Measurements from ENCODE around the gene HCFC1R1.

DNA sequence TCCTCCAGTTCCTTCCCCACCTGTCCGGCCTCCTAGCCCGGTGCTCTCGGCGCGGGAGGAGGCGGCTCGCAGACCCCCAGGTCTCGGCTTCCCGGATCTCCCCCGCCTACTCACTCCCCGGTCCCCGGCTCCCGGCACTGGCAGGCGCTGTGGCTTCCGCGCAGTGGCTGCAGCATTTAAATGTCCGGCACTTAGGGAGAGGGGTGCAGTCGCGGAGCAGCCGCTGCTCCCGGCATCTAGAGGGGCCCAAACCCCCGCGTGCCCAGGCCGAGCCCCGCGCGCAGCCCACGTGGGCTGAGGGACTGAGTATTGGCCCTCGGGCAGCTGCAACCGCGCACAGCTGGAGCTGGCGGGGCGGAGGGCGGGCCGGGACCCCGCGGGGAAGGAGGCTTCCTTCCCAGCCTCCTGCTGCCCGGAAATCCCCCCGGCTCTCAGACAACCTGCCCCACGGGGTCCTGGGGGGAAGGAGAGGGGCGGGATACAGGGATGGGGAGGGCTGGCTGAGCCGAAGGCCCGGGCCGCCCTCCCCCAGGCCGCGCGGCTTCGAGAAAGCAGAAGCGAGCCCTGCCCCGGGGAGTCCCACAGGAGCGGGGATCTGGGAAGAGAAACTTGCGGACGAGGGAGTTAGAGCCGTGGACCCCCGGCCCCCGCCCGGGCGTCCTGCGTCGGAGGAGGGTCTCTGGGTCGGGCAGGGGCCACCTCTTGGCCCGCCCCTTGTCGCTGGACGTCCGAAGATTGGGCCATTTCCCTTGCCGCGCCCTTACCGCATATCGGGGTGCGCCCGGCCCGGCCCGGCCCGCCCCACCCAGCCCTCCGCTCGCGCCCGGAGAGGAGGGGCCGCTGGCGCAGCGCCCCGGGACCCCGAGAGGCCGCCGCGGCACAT is 22.3 kb upstream of the HCFC1R1 start, which contains the start of gene MMP25:
- no peak for TF ChIP-seq ZNF433 (tag by site-specific recombination; IDR thresholded peaks at IDR 0.05; ENCODE audit: low read depth)
- no peak for TF ChIP-seq CTCF (tag by site-specific recombination; IDR thresholded peaks at IDR 0.05)
- TF ChIP-seq ZNF707 (tag by site-specific recombination; IDR thresholded peaks at IDR 0.05), result no peak
- TF ChIP-seq, protein P1, sequence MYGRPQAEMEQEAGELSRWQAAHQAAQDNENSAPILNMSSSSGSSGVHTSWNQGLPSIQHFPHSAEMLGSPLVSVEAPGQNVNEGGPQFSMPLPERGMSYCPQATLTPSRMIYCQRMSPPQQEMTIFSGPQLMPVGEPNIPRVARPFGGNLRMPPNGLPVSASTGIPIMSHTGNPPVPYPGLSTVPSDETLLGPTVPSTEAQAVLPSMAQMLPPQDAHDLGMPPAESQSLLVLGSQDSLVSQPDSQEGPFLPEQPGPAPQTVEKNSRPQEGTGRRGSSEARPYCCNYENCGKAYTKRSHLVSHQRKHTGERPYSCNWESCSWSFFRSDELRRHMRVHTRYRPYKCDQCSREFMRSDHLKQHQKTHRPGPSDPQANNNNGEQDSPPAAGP (tag by site-specific recombination; IDR thresholded peaks at IDR 0.05), result no peak
- no peak for TF ChIP-seq ZNF133 (tag by site-specific recombination; IDR thresholded peaks at IDR 0.05)
- TF ChIP-seq, protein P2, sequence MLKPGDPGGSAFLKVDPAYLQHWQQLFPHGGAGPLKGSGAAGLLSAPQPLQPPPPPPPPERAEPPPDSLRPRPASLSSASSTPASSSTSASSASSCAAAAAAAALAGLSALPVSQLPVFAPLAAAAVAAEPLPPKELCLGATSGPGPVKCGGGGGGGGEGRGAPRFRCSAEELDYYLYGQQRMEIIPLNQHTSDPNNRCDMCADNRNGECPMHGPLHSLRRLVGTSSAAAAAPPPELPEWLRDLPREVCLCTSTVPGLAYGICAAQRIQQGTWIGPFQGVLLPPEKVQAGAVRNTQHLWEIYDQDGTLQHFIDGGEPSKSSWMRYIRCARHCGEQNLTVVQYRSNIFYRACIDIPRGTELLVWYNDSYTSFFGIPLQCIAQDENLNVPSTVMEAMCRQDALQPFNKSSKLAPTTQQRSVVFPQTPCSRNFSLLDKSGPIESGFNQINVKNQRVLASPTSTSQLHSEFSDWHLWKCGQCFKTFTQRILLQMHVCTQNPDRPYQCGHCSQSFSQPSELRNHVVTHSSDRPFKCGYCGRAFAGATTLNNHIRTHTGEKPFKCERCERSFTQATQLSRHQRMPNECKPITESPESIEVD (tag by site-specific recombination; IDR thresholded peaks at IDR 0.05), result no peak
- TF ChIP-seq ZNF600 (tag by site-specific recombination; IDR thresholded peaks at IDR 0.05), result no peak
- TF ChIP-seq, protein P3, sequence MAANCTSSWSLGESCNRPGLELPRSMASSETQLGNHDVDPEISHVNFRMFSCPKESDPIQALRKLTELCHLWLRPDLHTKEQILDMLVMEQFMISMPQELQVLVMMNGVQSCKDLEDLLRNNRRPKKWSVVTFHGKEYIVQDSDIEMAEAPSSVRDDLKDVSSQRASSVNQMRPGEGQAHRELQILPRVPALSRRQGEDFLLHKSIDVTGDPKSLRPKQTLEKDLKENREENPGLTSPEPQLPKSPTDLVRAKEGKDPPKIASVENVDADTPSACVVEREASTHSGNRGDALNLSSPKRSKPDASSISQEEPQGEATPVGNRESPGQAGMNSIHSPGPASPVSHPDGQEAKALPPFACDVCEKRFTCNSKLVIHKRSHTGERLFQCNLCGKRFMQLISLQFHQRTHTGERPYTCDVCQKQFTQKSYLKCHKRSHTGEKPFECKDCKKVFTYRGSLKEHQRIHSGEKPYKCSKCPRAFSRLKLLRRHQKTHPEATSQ (tag by site-specific recombination; IDR thresholded peaks at IDR 0.05), result no peak
- TF ChIP-seq ZFP41 (tag by site-specific recombination; IDR thresholded peaks at IDR 0.05; ENCODE audit: borderline replicate concordance), result no peak
- TF ChIP-seq, protein P4, sequence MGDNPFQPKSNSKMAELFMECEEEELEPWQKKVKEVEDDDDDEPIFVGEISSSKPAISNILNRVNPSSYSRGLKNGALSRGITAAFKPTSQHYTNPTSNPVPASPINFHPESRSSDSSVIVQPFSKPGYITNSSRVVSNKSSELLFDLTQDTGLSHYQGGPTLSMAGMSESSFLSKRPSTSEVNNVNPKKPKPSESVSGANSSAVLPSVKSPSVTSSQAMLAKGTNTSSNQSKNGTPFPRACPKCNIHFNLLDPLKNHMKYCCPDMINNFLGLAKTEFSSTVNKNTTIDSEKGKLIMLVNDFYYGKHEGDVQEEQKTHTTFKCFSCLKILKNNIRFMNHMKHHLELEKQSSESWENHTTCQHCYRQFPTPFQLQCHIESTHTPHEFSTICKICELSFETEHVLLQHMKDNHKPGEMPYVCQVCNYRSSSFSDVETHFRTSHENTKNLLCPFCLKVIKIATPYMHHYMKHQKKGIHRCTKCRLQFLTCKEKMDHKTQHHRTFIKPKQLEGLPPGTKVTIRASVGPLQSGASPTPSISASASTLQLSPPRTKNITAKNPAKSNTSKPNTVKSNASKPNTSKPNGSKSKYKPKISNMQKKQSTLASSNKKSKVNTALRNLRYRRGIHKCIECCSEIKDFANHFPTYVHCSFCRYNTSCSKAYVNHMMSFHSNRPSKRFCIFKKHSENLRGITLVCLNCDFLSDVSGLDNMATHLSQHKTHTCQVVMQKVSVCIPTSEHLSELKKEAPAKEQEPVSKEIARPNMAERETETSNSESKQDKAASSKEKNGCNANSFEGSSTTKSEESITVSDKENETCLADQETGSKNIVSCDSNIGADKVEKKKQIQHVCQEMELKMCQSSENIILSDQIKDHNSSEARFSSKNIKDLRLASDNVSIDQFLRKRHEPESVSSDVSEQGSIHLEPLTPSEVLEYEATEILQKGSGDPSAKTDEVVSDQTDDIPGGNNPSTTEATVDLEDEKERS (tag by site-specific recombination; IDR thresholded peaks at IDR 0.05), result no peak
- TF ChIP-seq GLI4 (tag by site-specific recombination; IDR thresholded peaks at IDR 0.05), result no peak

All from HEK293 (cell line).